HCT116 (cell line): ENCODE data around the gene IQUB. TPM values are rescaled to one million over a fixed set of nuclear protein-coding genes. Genes with fewer than 3 reads are reported as not detected.

Experiments
- ATAC-seq: fragments of 200-7000 bp; cut with Tn5 transposase; 2 replicates; pipeline ENCODE4 v1.9.1; 2020; ENCODE audit warnings: mild to moderate bottlenecking, moderate library complexity
- BruUV-seq: library from RNA; stranded (reverse); fragments of 400-500 nt; replicated peaks from 2 replicates; lab custom pipeline; 2021; lab: Mats Ljungman, UMichigan
- CTCF ChIA-PET: fragments of 300-600 bp; sonication (Branson Sonifier 250); formaldehyde crosslinking; loops from one replicate; lab custom pipeline; 2021; ENCODE audit warnings: antibody characterized with exemption; lab: Charles Lee
- POLR2A ChIA-PET: fragments of 300-600, 350-600 bp; sonication (Branson Sonifier 250); formaldehyde crosslinking; loops from one replicate; lab custom pipeline; 2021; ENCODE audit warnings: antibody characterized with exemption; lab: Charles Lee
- RAD21 ChIA-PET, 2 experiments: fragments of 300-600 bp; sonication (Branson Sonifier 250); formaldehyde crosslinking; loops; one replicate each; lab custom pipeline; 2023; ENCODE audit warnings: low total read pairs in 2 of 2; ENCODE audit not compliant: uncharacterized antibody in 2 of 2, unreplicated experiment in 2 of 2, low non-redundant PET in 1 of 2; lab: Charles Lee
- DNase-seq: peaks from one replicate; pipeline ENCODE4 v3.0.0-alpha.2; 2010; ENCODE audit warnings: low read depth, low spot score
- H2AFZ ChIP-seq: fragments of 200-600 bp; shearing (Covaris generic), sonication (generic); 2 replicates; pipeline ENCODE4 v1.6.1; 2017; ENCODE audit warnings: low read depth, mixed run types, mixed read lengths, antibody characterized with exemption, low read length; ENCODE audit not compliant: poor library complexity, severe bottlenecking
- H3K27ac ChIP-seq: 2 replicates; pipeline ENCODE4 v1.5.1; 2012; ENCODE audit warnings: low read depth, low read length
- H3K27me3 ChIP-seq: fragments of 200-600 bp; sonication (generic); 2 replicates; pipeline ENCODE4 v1.6.1; 2016; ENCODE audit warnings: mixed run types, low read length, mixed read lengths; ENCODE audit not compliant: insufficient read depth
- H3K36me3 ChIP-seq, 2 experiments: fragments of 200-500 bp in 1 of 2; fragments of 200-600 bp in 1 of 2; sonication (Bioruptor generic) in 1 of 2; sonication (generic) in 1 of 2; 2 replicates each; pipeline versions ENCODE4 v1.5.1 to v1.6.1; 2014 to 2016; ENCODE audit warnings: low read length in 2 of 2, inconsistent platforms in 1 of 2, mixed read lengths in 1 of 2, mixed run types in 1 of 2; ENCODE audit not compliant: insufficient read depth in 2 of 2, control insufficient read depth in 1 of 2
- H3K4me1 ChIP-seq, 2 experiments: fragments of 200-600 bp in 1 of 2; sonication (generic) in 1 of 2; 2 replicates each; pipeline versions ENCODE4 v1.5.1 to v1.6.1; 2012 to 2017; ENCODE audit warnings: low read length in 2 of 2, inconsistent platforms in 1 of 2, mild to moderate bottlenecking in 1 of 2, mixed read lengths in 1 of 2, mixed run types in 1 of 2, moderate library complexity in 1 of 2; ENCODE audit not compliant: insufficient read depth in 2 of 2, control insufficient read depth in 1 of 2
- H3K4me2 ChIP-seq: fragments of 200-600 bp; sonication (generic); 2 replicates; pipeline ENCODE4 v1.6.1; 2017; ENCODE audit warnings: mixed run types, low read length, mixed read lengths
- H3K4me3 ChIP-seq, 2 experiments: fragments of 200-600 bp in 1 of 2; sonication (generic) in 1 of 2; replicated peaks in 1 of 2; 2 replicates each; pipeline ENCODE4 v1.5.1; 2011 to 2016; ENCODE audit warnings: low read length in 2 of 2, control low read depth in 1 of 2, low read depth in 1 of 2, mild to moderate bottlenecking in 1 of 2, mixed read lengths in 1 of 2, mixed run types in 1 of 2
- H3K79me2 ChIP-seq: fragments of 200-600 bp; sonication (generic); 2 replicates; pipeline ENCODE4 v1.6.1; 2017; ENCODE audit warnings: mild to moderate bottlenecking, mixed run types, low read length, moderate library complexity, mixed read lengths; ENCODE audit not compliant: insufficient read depth
- H3K9ac ChIP-seq: fragments of 200-600 bp; sonication (generic); 2 replicates; pipeline ENCODE4 v1.6.1; 2016; ENCODE audit warnings: low read length, mixed read lengths
- H3K9me2 ChIP-seq: fragments of 200-600 bp; sonication (generic), shearing (Covaris generic); 2 replicates; pipeline ENCODE4 v1.6.1; 2017; ENCODE audit warnings: mixed run types, mild to moderate bottlenecking, moderate library complexity; ENCODE audit not compliant: insufficient read depth
- H3K9me3 ChIP-seq, 2 experiments: fragments of 200-500 bp in 1 of 2; fragments of 200-600 bp in 1 of 2; sonication (Bioruptor generic) in 1 of 2; sonication (generic) in 1 of 2; 2 replicates each; pipeline ENCODE4 v1.6.1; 2014 to 2017; ENCODE audit warnings: low read length in 2 of 2, mixed read lengths in 2 of 2, inconsistent platforms in 1 of 2, low read depth in 1 of 2, mild to moderate bottlenecking in 1 of 2, mixed run types in 1 of 2, moderate library complexity in 1 of 2; ENCODE audit not compliant: control insufficient read depth in 1 of 2, insufficient read depth in 1 of 2
- H4K20me1 ChIP-seq: fragments of 200-600 bp; sonication (generic), shearing (Covaris generic); 2 replicates; pipeline ENCODE4 v1.6.1; 2017; ENCODE audit warnings: mixed run types, mild to moderate bottlenecking, moderate library complexity; ENCODE audit not compliant: insufficient read depth
- CBX3 ChIP-seq: IDR thresholded peaks from 2 replicates; pipeline ENCODE4 v1.6.1; 2012; ENCODE audit warnings: low read depth
- CEBPB ChIP-seq: IDR thresholded peaks from 2 replicates; pipeline ENCODE4 v1.6.1; 2012; ENCODE audit warnings: low read depth
- ELF1 ChIP-seq: IDR thresholded peaks from 2 replicates; pipeline ENCODE4 v1.6.1; 2012; ENCODE audit warnings: low read depth, borderline replicate concordance
- EZH2 ChIP-seq: fragments of 200-600 bp; sonication (generic); IDR thresholded peaks from 2 replicates; pipeline ENCODE4 v1.6.1; 2017; ENCODE audit warnings: antibody characterized with exemption, mixed run types
- EZH2phosphoT487 ChIP-seq: fragments of 200-600 bp; IDR thresholded peaks from 2 replicates; pipeline ENCODE4 v1.6.1; 2018; ENCODE audit warnings: antibody characterized with exemption, borderline replicate concordance
- FOSL1 ChIP-seq: IDR thresholded peaks from 2 replicates; pipeline ENCODE4 v1.6.1; 2012; ENCODE audit warnings: low read depth
- JUND ChIP-seq: IDR thresholded peaks from 2 replicates; pipeline ENCODE4 v1.6.1; 2012
- MAX ChIP-seq: IDR thresholded peaks from 2 replicates; pipeline ENCODE4 v1.6.1; 2012
- POLR2AphosphoS5 ChIP-seq: IDR thresholded peaks from 2 replicates; pipeline ENCODE4 v1.6.1; 2011; ENCODE audit warnings: mild to moderate bottlenecking, low read depth, low read length, moderate library complexity
- RAD21 ChIP-seq: IDR thresholded peaks from 2 replicates; pipeline ENCODE4 v1.6.1; 2012; ENCODE audit warnings: low read depth, mild to moderate bottlenecking
- TCF7L2 ChIP-seq: IDR thresholded peaks from 2 replicates; pipeline ENCODE4 v1.7.0; 2011; ENCODE audit warnings: borderline replicate concordance, inconsistent platforms; ENCODE audit not compliant: insufficient read depth, insufficient read length; ENCODE audit errors: extremely low read depth
- ZFX ChIP-seq: fragments of 450-650 bp; IDR thresholded peaks from 2 replicates; pipeline ENCODE4 v1.6.1; 2017
- ZNF274 ChIP-seq: fragments of 200-500 bp; sonication (Bioruptor generic); IDR thresholded peaks from 2 replicates; pipeline ENCODE4 v1.6.1; 2014; ENCODE audit warnings: mild to moderate bottlenecking, low read depth, low read length, inconsistent platforms
- intact Hi-C: fragments of 100-400 bp; cut with micrococcal nuclease; formaldehyde crosslinking; loops from 2 replicates; pipeline ENCODE4 v1.10.0; 2022
- total RNA-seq: library from RNA; stranded (reverse); gene quantifications from one replicate; pipeline ENCODE4 v1.2.1, GENCODE V29; 2021; ENCODE audit not compliant: unreplicated experiment
- TF ChIP-seq, protein P1 (sequence below): IDR thresholded peaks from 2 replicates; pipeline ENCODE4 v1.6.1; 2011; ENCODE audit warnings: mild to moderate bottlenecking, low read length, moderate library complexity; ENCODE audit not compliant: insufficient replicate concordance; ENCODE audit errors: extremely low read depth

The IQUB gene
- total RNA-seq, 1 experiment from 2014 or later: 0.79 TPM

DNA sequence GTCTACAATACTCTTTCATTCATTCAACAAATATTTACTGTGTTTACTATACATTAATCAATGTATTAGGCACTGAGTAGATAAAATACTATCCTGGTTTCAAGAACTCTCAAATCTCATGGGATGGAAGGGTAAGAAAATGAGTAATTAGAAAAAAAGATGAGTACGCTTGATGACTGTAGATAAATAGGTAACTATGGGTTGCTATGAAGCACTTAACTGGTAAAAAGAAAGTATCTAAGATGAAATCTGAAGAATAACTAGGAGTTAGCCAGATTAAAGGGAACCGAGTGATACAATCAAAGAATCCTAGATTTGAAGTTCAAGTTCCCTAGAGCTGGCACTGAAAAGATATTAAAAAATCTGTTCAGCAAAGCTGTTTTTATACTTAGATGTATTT lies 62.1 kb downstream of the IQUB start:
- CTCF ChIA-PET: no interaction called here

More for the DNA sequence above, 62.1 kb downstream of the IQUB start:
- no peaks in the 10 kb centered on the region for H3K9me3 ChIP-seq
- H3K4me1 ChIP-seq: no peaks in the 10 kb centered on the region
- no peak overlapping the region for H3K4me3 ChIP-seq
- H3K9ac ChIP-seq: no peak overlapping the region
- TF ChIP-seq ZNF274 (no peak), ZFX (no peak), TCF7L2 (no peak), RAD21 (no peak), MAX (no peak), CBX3 (no peak), JUND (no peak), FOSL1 (no peak), EZH2 (no peak), EZH2phosphoT487 (no peak), ELF1 (no peak), POLR2AphosphoS5 (no peak), CEBPB (no peak)
- TF ChIP-seq, protein P1, sequence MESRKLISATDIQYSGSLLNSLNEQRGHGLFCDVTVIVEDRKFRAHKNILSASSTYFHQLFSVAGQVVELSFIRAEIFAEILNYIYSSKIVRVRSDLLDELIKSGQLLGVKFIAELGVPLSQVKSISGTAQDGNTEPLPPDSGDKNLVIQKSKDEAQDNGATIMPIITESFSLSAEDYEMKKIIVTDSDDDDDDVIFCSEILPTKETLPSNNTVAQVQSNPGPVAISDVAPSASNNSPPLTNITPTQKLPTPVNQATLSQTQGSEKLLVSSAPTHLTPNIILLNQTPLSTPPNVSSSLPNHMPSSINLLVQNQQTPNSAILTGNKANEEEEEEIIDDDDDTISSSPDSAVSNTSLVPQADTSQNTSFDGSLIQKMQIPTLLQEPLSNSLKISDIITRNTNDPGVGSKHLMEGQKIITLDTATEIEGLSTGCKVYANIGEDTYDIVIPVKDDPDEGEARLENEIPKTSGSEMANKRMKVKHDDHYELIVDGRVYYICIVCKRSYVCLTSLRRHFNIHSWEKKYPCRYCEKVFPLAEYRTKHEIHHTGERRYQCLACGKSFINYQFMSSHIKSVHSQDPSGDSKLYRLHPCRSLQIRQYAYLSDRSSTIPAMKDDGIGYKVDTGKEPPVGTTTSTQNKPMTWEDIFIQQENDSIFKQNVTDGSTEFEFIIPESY: no peak
- no peak overlapping the region for H3K27ac ChIP-seq
- BruUV-seq: no TSS peak
- ATAC-seq (no peak), DNase-seq (no peak)
- H3K9me2 ChIP-seq: no peaks in the 10 kb centered on the region
- no peaks in the 10 kb centered on the region for H3K27me3 ChIP-seq
- no peaks in the 10 kb centered on the region for H3K36me3 ChIP-seq
- no peak overlapping the region for H2AFZ ChIP-seq
- no peaks in the 10 kb centered on the region for H4K20me1 ChIP-seq
- intact Hi-C loops: no loop called here
- no peaks in the 10 kb centered on the region for H3K79me2 ChIP-seq
- ChIA-PET RAD21 (no interaction called here), POLR2A (no interaction called here)
- no peak overlapping the region for H3K4me2 ChIP-seq
